PC-9 (cell line): Measurements from ENCODE around the gene PABPN1.

Experiments
- EZH2 ChIP-seq: fragments of 200-600 bp; sonication (generic); IDR thresholded peaks from 2 replicates; pipeline ENCODE4 v1.8.0; 2017; ENCODE audit warnings: antibody characterized with exemption, low read depth
- TF ChIP-seq, protein P1 (sequence below): fragments of 200-600 bp; sonication (generic); conservative IDR thresholded peaks from 2 replicates; pipeline ENCODE4 v1.6.1; 2017; ENCODE audit warnings: mixed run types, antibody characterized with exemption, mild to moderate bottlenecking, moderate library complexity

DNA sequence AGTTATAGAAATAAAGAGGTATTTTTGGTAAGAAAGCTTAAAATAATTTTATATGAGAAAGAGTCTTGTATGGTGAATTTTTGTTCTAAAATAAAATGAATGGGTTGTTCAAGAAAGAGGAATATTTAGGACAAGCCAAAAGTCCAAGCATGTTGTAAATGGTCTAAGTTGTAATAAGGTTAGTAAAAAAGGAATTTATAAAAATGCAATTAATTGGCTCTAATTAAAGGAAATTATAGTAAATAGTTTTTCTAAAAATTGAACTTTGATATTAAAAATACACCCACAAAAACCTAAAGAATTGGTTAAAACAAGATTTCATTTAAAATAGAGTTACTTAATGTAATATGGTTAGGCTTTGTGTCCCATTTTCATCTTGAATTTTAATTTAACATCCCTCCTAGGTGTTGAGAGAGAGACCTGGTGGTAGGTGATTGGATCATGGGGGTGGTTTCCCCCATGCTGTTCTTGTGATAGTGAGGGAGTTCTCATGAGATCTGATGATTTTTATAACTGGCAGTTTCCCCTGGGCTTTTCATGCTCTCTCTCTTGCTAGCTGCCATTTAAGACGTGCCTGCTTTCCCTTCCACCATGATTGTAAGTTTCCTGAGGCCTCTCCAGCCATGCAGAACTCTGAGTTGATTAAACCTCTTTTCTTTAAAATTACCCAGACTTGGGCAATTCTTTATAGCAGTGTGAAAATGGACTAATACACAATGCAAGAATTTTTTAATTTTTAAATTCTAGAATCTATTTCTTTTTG, 18.4 kb downstream of the PABPN1 start:
- TF ChIP-seq, protein P1, sequence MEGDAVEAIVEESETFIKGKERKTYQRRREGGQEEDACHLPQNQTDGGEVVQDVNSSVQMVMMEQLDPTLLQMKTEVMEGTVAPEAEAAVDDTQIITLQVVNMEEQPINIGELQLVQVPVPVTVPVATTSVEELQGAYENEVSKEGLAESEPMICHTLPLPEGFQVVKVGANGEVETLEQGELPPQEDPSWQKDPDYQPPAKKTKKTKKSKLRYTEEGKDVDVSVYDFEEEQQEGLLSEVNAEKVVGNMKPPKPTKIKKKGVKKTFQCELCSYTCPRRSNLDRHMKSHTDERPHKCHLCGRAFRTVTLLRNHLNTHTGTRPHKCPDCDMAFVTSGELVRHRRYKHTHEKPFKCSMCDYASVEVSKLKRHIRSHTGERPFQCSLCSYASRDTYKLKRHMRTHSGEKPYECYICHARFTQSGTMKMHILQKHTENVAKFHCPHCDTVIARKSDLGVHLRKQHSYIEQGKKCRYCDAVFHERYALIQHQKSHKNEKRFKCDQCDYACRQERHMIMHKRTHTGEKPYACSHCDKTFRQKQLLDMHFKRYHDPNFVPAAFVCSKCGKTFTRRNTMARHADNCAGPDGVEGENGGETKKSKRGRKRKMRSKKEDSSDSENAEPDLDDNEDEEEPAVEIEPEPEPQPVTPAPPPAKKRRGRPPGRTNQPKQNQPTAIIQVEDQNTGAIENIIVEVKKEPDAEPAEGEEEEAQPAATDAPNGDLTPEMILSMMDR, result no peak
- no peak for TF ChIP-seq EZH2
